Mesenchymal stem cell (in vitro differentiated cells and primary cell): ENCODE data around the gene ITIH5.

ENCODE experiments used
- DNase-seq: peaks from one replicate; pipeline ENCODE4 v3.0.0-alpha.2; 2013
- H2AFZ ChIP-seq: one replicate; pipeline ENCODE4 v1.6.1; 2013; ENCODE audit warnings: low read depth, mild to moderate bottlenecking, control low read depth, inconsistent platforms, low read length, moderate library complexity
- H2AK5ac ChIP-seq: 2 replicates; pipeline ENCODE4 v1.6.1; 2013; ENCODE audit warnings: low read length, moderate library complexity, mild to moderate bottlenecking, inconsistent platforms; ENCODE audit not compliant: severe bottlenecking
- H2BK120ac ChIP-seq: one replicate; pipeline ENCODE4 v1.6.1; 2013; ENCODE audit warnings: low read depth, mild to moderate bottlenecking, inconsistent platforms, low read length, moderate library complexity
- H2BK12ac ChIP-seq, 2 experiments: one replicate each; pipeline ENCODE4 v1.6.1; 2013; ENCODE audit warnings: inconsistent platforms in 2 of 2, low read length in 2 of 2, mild to moderate bottlenecking in 2 of 2, moderate library complexity in 2 of 2, control low read depth in 1 of 2
- H2BK15ac ChIP-seq: one replicate; pipeline ENCODE4 v1.6.1; 2013; ENCODE audit warnings: mild to moderate bottlenecking, low read depth, inconsistent platforms; ENCODE audit not compliant: poor library complexity, severe bottlenecking
- H2BK5ac ChIP-seq: 2 replicates; pipeline ENCODE4 v1.6.1; 2013; ENCODE audit warnings: low read depth, mild to moderate bottlenecking, low read length, control low read depth, inconsistent platforms; ENCODE audit not compliant: poor library complexity, severe bottlenecking
- H3K14ac ChIP-seq, 2 experiments: one replicate each; pipeline ENCODE4 v1.6.1; 2013; ENCODE audit warnings: inconsistent platforms in 2 of 2, low read length in 2 of 2, control low read depth in 1 of 2, mild to moderate bottlenecking in 1 of 2, moderate library complexity in 1 of 2
- H3K18ac ChIP-seq, 2 experiments: one replicate each; pipeline ENCODE4 v1.6.1; 2013; ENCODE audit warnings: inconsistent platforms in 2 of 2, low read length in 2 of 2, control low read depth in 1 of 2, low read depth in 1 of 2, mild to moderate bottlenecking in 1 of 2
- H3K23ac ChIP-seq, 2 experiments: one replicate each; pipeline ENCODE4 v1.6.1; 2013; ENCODE audit warnings: inconsistent platforms in 2 of 2, low read length in 2 of 2, mild to moderate bottlenecking in 2 of 2, moderate library complexity in 2 of 2, control low read depth in 1 of 2
- H3K27ac ChIP-seq: 2 replicates; pipeline ENCODE4 v1.5.1; 2013; ENCODE audit warnings: mild to moderate bottlenecking, moderate library complexity, low read length, control low read depth, inconsistent platforms; ENCODE audit not compliant: poor library complexity, severe bottlenecking
- H3K27me3 ChIP-seq, 2 experiments: 2 replicates each; pipeline versions ENCODE4 v1.6.1 to v1.7.0; 2013; ENCODE audit warnings: low read length in 2 of 2, mild to moderate bottlenecking in 2 of 2, moderate library complexity in 2 of 2, control low read depth in 1 of 2, inconsistent platforms in 1 of 2; ENCODE audit not compliant: control insufficient read depth in 1 of 2, insufficient read depth in 1 of 2
- H3K36me3 ChIP-seq, 2 experiments: 2 replicates each; pipeline versions ENCODE4 v1.6.1 to v1.7.0; 2013; ENCODE audit warnings: low read length in 2 of 2, control low read depth in 1 of 2, inconsistent platforms in 1 of 2, low read depth in 1 of 2, mild to moderate bottlenecking in 1 of 2; ENCODE audit not compliant: insufficient read depth in 2 of 2, control insufficient read depth in 1 of 2
- H3K4ac ChIP-seq, 2 experiments: one replicate each; pipeline ENCODE4 v1.6.1; 2013; ENCODE audit warnings: inconsistent platforms in 2 of 2, low read length in 2 of 2, mild to moderate bottlenecking in 2 of 2, moderate library complexity in 2 of 2, control low read depth in 1 of 2, low read depth in 1 of 2
- H3K4me1 ChIP-seq: 2 replicates; pipeline ENCODE4 v1.6.1; 2013; ENCODE audit warnings: low read depth, low read length, control low read depth; ENCODE audit not compliant: control insufficient read depth, insufficient read depth
- H3K4me2 ChIP-seq: 2 replicates; pipeline ENCODE4 v1.6.1; 2013; ENCODE audit warnings: low read length, mild to moderate bottlenecking, inconsistent platforms; ENCODE audit not compliant: poor library complexity, severe bottlenecking
- H3K4me3 ChIP-seq, 2 experiments: 2 replicates each; pipeline versions ENCODE4 v1.5.1 to v1.7.0; 2013; ENCODE audit warnings: low read length in 2 of 2, mild to moderate bottlenecking in 2 of 2, control low read depth in 1 of 2, low read depth in 1 of 2; ENCODE audit not compliant: insufficient read depth in 1 of 2
- H3K79me1 ChIP-seq: replicated peaks from 2 replicates; pipeline ENCODE4 v1.6.1; 2013; ENCODE audit warnings: mild to moderate bottlenecking, control low read depth, low read length, inconsistent platforms; ENCODE audit not compliant: poor library complexity, severe bottlenecking
- H3K9ac ChIP-seq: 2 replicates; pipeline ENCODE4 v1.7.0; 2013; ENCODE audit warnings: mild to moderate bottlenecking, low read length, moderate library complexity
- H3K9me3 ChIP-seq: 2 replicates; pipeline ENCODE4 v1.7.0; 2013; ENCODE audit warnings: mild to moderate bottlenecking, low read length; ENCODE audit not compliant: control insufficient read depth
- H4K8ac ChIP-seq: one replicate; pipeline ENCODE4 v1.6.1; 2013; ENCODE audit warnings: inconsistent platforms, mild to moderate bottlenecking, low read length, moderate library complexity
- H4K91ac ChIP-seq: one replicate; pipeline ENCODE4 v1.6.1; 2013; ENCODE audit warnings: mild to moderate bottlenecking, low read length, inconsistent platforms
- WGBS: methylation state at CpG from one replicate; pipeline ENCODE4 v1.1.7; 2013; ENCODE audit warnings: mixed read lengths; 5-methylcytosine and 5-hydroxymethylcytosine counted together

ITIH5 gene

DNA sequence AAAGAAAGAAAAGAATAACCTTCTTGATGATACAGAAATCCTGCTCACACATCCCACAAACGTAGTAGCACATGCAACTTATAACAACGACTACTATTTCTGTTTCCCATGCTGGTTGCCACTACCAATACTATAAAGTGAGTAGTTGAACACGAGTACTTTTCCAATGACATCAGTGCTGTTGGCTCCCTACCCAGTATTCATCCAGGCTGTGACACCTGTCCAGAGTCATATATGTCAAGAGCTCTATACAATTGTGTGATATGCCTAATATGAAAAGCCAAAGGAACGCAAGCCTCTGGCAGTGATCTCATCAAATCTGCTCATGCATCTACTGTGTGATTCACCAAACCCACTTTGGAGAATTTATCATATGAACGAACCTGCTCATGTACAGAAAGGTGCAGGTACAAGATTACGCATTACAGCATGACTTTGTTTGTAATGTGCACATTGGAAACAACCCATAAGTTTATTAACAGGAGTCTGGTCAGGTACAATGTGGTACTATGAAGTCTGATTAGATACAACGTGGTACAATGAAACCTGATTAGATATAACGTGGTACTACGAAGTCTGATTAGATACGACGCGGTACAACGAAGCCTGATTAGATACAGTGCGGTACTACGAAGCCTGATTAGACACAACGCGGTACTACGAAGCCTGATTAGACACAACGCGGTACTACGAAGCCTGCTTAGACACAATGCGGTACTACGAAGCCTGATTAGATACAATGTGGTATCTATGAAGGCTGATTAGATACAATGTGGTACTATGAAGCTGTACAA, 5.8 kb upstream of the ITIH5 start:
- H3K4me2 ChIP-seq = no peak overlapping the region
- no peak overlapping the region for H3K14ac ChIP-seq
- no peak overlapping the region for H3K23ac ChIP-seq
- H3K79me1 ChIP-seq = no peaks in the 10 kb centered on the region
- H2BK5ac ChIP-seq = no peak overlapping the region
- H3K9ac ChIP-seq = no peak overlapping the region
- no peak overlapping the region for H3K18ac ChIP-seq
- H3K36me3 ChIP-seq = no peaks in the 10 kb centered on the region
- 90% methylated on average over 23 of the region's 23 CpGs for WGBS
- no peak overlapping the region for H2AFZ ChIP-seq
- H3K27me3 ChIP-seq = peaks cover 23 to 48% of the 10 kb centered on the region in 2 experiments
- no peak overlapping the region for H2BK120ac ChIP-seq
- DNase-seq = no peak
- H3K4me3 ChIP-seq = no peak overlapping the region
- H2BK15ac ChIP-seq = no peak overlapping the region
- H3K4me1 ChIP-seq = peaks cover 1% of the 10 kb centered on the region
- no peak overlapping the region for H4K8ac ChIP-seq
- H3K27ac ChIP-seq = no peak overlapping the region
- no peak overlapping the region for H2BK12ac ChIP-seq
- H2AK5ac ChIP-seq = no peak overlapping the region
- no peak overlapping the region for H3K4ac ChIP-seq
- H4K91ac ChIP-seq = no peak overlapping the region
- H3K9me3 ChIP-seq = no peaks in the 10 kb centered on the region

GRCh38 chr10:7670157-7670556, 3.4 kb upstream of the ITIH5 start:
- Histone ChIP-seq H4K8ac (no peak overlapping the region), H3K18ac (no peak overlapping the region), H2BK12ac (no peak overlapping the region), H2BK5ac (no peak overlapping the region), H3K23ac (no peak overlapping the region), H3K14ac (no peak overlapping the region), H3K4ac (no peak overlapping the region), H3K27ac (no peak overlapping the region), H2BK15ac (no peak overlapping the region), H3K27me3 (peaks cover 40 to 53% of the 10 kb centered on the region in 2 experiments), H3K9ac (no peak overlapping the region), H2AFZ (no peak overlapping the region), H3K4me1 (peaks cover 5% of the 10 kb centered on the region), H3K79me1 (no peaks in the 10 kb centered on the region), H3K4me3 (no peak overlapping the region), H2BK120ac (no peak overlapping the region), H2AK5ac (no peak overlapping the region), H3K36me3 (no peaks in the 10 kb centered on the region), H3K9me3 (no peaks in the 10 kb centered on the region), H4K91ac (no peak overlapping the region), H3K4me2 (no peak overlapping the region)
- no CpG with 5 or more reads among the region's 3 CpGs for WGBS
- no peak for DNase-seq

DNA sequence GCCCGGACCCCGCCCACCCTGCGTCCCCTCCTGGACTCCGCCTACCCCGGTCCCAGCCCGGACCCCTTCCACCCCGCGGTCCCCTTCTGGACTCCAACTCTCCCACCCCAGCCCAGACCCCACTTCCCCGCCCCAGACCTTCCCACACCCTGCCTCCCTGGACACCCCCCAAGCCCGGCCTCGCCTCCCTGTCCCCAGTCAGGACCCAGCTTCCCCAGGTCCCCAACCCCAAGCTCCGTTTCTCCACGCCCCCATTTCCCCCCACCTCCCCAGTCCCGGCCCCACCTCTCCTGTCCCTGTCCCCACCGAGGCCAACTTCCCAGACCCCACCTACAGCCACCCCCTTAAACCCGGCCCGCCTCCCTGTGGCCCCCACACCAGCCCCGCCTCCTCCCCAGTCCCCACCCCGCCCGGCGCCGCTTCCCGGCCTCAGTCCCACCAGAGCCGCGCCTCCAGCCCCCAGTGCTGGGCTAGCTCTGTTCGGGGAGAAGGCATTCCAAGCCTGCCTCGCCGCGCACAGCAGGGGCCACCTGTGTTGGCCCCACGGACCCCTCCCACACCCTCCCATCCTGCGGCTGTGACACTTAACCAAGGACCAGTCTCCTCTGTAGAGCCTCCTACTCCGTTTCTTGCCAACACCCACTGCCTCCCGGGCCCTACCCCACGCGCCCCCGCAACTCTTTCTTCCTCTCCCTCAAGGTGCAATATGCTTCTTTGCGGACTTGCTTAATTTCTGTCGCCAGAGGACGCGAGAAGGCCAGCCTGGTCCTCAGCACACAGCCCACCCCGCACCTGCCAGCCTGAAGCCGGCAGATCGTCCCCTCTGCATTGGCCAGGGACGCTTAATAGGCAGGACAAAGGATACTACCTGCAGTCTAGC, 736 bp upstream of the ITIH5 start:
- H3K27ac ChIP-seq = no peak overlapping the region
- no peak overlapping the region for H2BK5ac ChIP-seq
- no peak overlapping the region for H2BK120ac ChIP-seq
- no peaks in the 10 kb centered on the region for H3K79me1 ChIP-seq
- H2BK15ac ChIP-seq = no peak overlapping the region
- no peak overlapping the region for H3K23ac ChIP-seq
- H3K27me3 ChIP-seq = peaks cover 49 to 62% of the 10 kb centered on the region in 2 experiments
- DNase-seq = no peak
- H2AFZ ChIP-seq = no peak overlapping the region
- H3K36me3 ChIP-seq = no peaks in the 10 kb centered on the region
- no peak overlapping the region for H3K4me3 ChIP-seq
- no peak overlapping the region for H4K91ac ChIP-seq
- no peak overlapping the region for H3K4ac ChIP-seq
- 4% methylated on average over 41 of the region's 44 CpGs for WGBS
- no peak overlapping the region for H3K18ac ChIP-seq
- no peak overlapping the region for H3K4me2 ChIP-seq
- no peak overlapping the region for H3K14ac ChIP-seq
- H3K4me1 ChIP-seq = peaks cover 5% of the 10 kb centered on the region
- H2AK5ac ChIP-seq = no peak overlapping the region
- H3K9me3 ChIP-seq = no peaks in the 10 kb centered on the region
- H4K8ac ChIP-seq = no peak overlapping the region
- H3K9ac ChIP-seq = no peak overlapping the region
- no peak overlapping the region for H2BK12ac ChIP-seq

DNA sequence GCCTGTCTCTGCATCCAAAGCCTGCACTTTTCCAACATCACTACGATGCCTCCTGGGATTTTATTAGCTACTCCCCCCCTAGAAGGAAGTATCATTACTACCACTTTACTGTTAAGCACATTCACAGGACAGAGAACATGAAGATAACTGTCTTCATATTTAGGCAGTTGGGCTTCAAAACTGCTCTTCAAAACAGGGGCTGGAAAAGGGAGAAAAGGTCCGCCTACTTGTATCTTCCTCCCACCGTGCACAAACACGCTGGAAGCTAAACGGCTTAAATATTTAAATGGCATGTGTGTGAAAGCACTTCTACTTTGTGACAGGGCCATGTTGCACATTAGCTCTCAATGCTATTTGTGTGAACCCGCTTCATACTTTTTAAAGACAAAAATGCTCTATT, 999 bp downstream of the ITIH5 start:
- no peak overlapping the region for H4K91ac ChIP-seq

More for the DNA sequence above, 999 bp downstream of the ITIH5 start:
- H4K8ac ChIP-seq = no peak overlapping the region
- H3K27me3 ChIP-seq = peaks cover 49 to 59% of the 10 kb centered on the region in 2 experiments
- H3K14ac ChIP-seq = no peak overlapping the region
- no peak overlapping the region for H2BK120ac ChIP-seq
- no peak overlapping the region for H3K18ac ChIP-seq
- H3K4me2 ChIP-seq = no peak overlapping the region
- H3K36me3 ChIP-seq = no peaks in the 10 kb centered on the region
- H3K79me1 ChIP-seq = no peaks in the 10 kb centered on the region
- no peak overlapping the region for H3K4ac ChIP-seq
- no peak for DNase-seq
- WGBS = 71% methylated on average over 2 of the region's 6 CpGs
- no peak overlapping the region for H3K27ac ChIP-seq
- H2BK12ac ChIP-seq = no peak overlapping the region
- peak overlapping the region; percentile 34 for H3K9ac ChIP-seq
- no peak overlapping the region for H2BK5ac ChIP-seq
- H3K23ac ChIP-seq = no peak overlapping the region
- H3K4me3 ChIP-seq = peak overlapping the region in 1 of 2 experiments; percentile 74
- peaks cover 5% of the 10 kb centered on the region for H3K4me1 ChIP-seq
- H2AK5ac ChIP-seq = no peak overlapping the region
- no peaks in the 10 kb centered on the region for H3K9me3 ChIP-seq
- no peak overlapping the region for H2BK15ac ChIP-seq
- H2AFZ ChIP-seq = no peak overlapping the region
